Measurements from ENCODE around the gene BCAR3.

The BCAR3 gene

GRCh38 chr1:93577536-93578432 lies 103.9 kb downstream of the BCAR3 start:
- WGBS, 2 donors (ENCODE audit: extremely low coverage in 2 of 2, insufficient read length in 2 of 2, insufficient replicate concordance in 1 of 2) = no CpG with 5 or more reads among the region's 18 CpGs
- Histone ChIP-seq H3K79me1 (ENCODE audit: low read depth, low read length) (no peaks in the 10 kb centered on the region), H3K18ac (ENCODE audit: low read length) (peak overlapping the region; percentile 45), H2BK120ac (ENCODE audit: low read depth, low read length) (no peak overlapping the region), H3K4me1 (ENCODE audit: control insufficient read depth in 2 of 2, insufficient read depth in 1 of 2, low read depth in 1 of 2, low read length in 2 of 2) (peaks cover 21 to 25% of the 10 kb centered on the region in 2 donors), H3K27me3 (ENCODE audit: control insufficient read depth in 3 of 3, insufficient read depth in 3 of 3, low read depth in 1 of 3, low read length in 3 of 3) (no peaks in the 10 kb centered on the region), H3K4ac (ENCODE audit: low read length) (no peak overlapping the region), H3K27ac (replicated peaks; ENCODE audit: low read length) (no peak overlapping the region), H3K9me3 (replicated peaks in 1 of 2; ENCODE audit: control insufficient read depth in 2 of 2, insufficient read depth in 1 of 2, low read depth in 1 of 2, low read length in 2 of 2) (no peaks in the 10 kb centered on the region), H3K14ac (ENCODE audit: low read length) (no peak overlapping the region), H3K23ac (ENCODE audit: low read depth, low read length, poor library complexity) (no peak overlapping the region), H3K4me2 (ENCODE audit: insufficient read depth, low read length, poor library complexity, severe bottlenecking) (no peak overlapping the region), H2BK12ac (ENCODE audit: low read length) (no peak overlapping the region), H2AK5ac (ENCODE audit: low read depth, low read length) (no peak overlapping the region), H4K8ac (ENCODE audit: low read depth, low read length) (no peak overlapping the region), H3K9ac (ENCODE audit: low read depth, low read length, poor library complexity) (no peak overlapping the region), H2BK5ac (ENCODE audit: low read length) (no peak overlapping the region), H2BK15ac (ENCODE audit: low read length) (no peak overlapping the region), H2AFZ (ENCODE audit: low read length) (no peak overlapping the region), H3K4me3 (ENCODE audit: low read length in 2 of 2) (no peak overlapping the region), H3K36me3 (replicated peaks in 1 of 2; ENCODE audit: control insufficient read depth in 2 of 2, insufficient read depth in 2 of 2, low read length in 2 of 2) (peaks cover 10 to 77% of the 10 kb centered on the region in 2 donors), H4K91ac (ENCODE audit: low read depth, low read length, poor library complexity) (peak overlapping the region; percentile 27)
- no peak for DNase-seq (ENCODE audit: low spot score)

- peak overlapping the region; percentile 70 for H2AFZ ChIP-seq (ENCODE audit: low read length)
- peak overlapping the region; percentile 81 for H3K27ac ChIP-seq (replicated peaks; ENCODE audit: low read length)
- H3K9ac ChIP-seq (ENCODE audit: low read depth, low read length, poor library complexity) = no peak overlapping the region
- H3K9me3 ChIP-seq (replicated peaks in 1 of 2; ENCODE audit: control insufficient read depth in 2 of 2, insufficient read depth in 1 of 2, low read depth in 1 of 2, low read length in 2 of 2) = no peaks in the 10 kb centered on the region
- H3K23ac ChIP-seq (ENCODE audit: low read depth, low read length, poor library complexity) = no peak overlapping the region
- no peak overlapping the region for H3K4ac ChIP-seq (ENCODE audit: low read length)
- H3K4me2 ChIP-seq (ENCODE audit: insufficient read depth, low read length, poor library complexity, severe bottlenecking) = no peak overlapping the region
- no peak overlapping the region for H2BK12ac ChIP-seq (ENCODE audit: low read length)
- no CpG with 5 or more reads among the region's 2 CpGs for WGBS, 2 donors (ENCODE audit: extremely low coverage in 2 of 2, insufficient read length in 2 of 2, insufficient replicate concordance in 1 of 2)
- H2BK15ac ChIP-seq (ENCODE audit: low read length) = no peak overlapping the region
- H3K4me3 ChIP-seq (ENCODE audit: low read length in 2 of 2) = no peak overlapping the region
- no peak for DNase-seq (ENCODE audit: low spot score)
- H2BK5ac ChIP-seq (ENCODE audit: low read length) = no peak overlapping the region
- H3K79me1 ChIP-seq (ENCODE audit: low read depth, low read length) = no peaks in the 10 kb centered on the region
- peaks cover 4 to 77% of the 10 kb centered on the region in 2 donors for H3K36me3 ChIP-seq (replicated peaks in 1 of 2; ENCODE audit: control insufficient read depth in 2 of 2, insufficient read depth in 2 of 2, low read length in 2 of 2)
- H3K27me3 ChIP-seq (ENCODE audit: control insufficient read depth in 3 of 3, insufficient read depth in 3 of 3, low read depth in 1 of 3, low read length in 3 of 3) = no peaks in the 10 kb centered on the region
- H2BK120ac ChIP-seq (ENCODE audit: low read depth, low read length) = no peak overlapping the region
- no peak overlapping the region for H4K8ac ChIP-seq (ENCODE audit: low read depth, low read length)
- H3K4me1 ChIP-seq (ENCODE audit: control insufficient read depth in 2 of 2, insufficient read depth in 1 of 2, low read depth in 1 of 2, low read length in 2 of 2) = peaks cover 21 to 25% of the 10 kb centered on the region in 2 donors
- H2AK5ac ChIP-seq (ENCODE audit: low read depth, low read length) = no peak overlapping the region
- H4K91ac ChIP-seq (ENCODE audit: low read depth, low read length, poor library complexity) = no peak overlapping the region
- H3K14ac ChIP-seq (ENCODE audit: low read length) = no peak overlapping the region
- H3K18ac ChIP-seq (ENCODE audit: low read length) = no peak overlapping the region
Measured at GRCh38 chr1:93576746-93577145, 104.9 kb downstream of the BCAR3 start.

DNA sequence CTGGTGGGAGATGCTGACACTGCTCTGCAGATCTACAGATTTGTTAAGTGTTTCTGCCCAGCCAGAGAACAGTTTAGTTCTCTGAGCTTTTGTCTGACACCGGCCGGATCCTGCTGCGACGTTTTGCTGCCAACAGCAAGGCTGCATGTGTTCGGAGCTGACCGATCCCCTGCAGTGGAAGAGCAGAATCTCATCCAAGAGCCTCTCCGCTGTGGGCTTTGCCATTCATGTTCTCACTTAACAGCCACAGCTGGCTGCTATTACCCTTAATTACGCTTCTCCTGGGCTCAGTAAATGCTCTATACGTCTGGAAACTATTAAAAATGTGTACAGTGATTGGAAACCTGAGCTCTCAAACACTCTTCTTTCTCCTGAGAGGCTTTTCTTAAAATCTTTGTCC lies 105.3 kb downstream of the BCAR3 start:
- Histone ChIP-seq H4K91ac (ENCODE audit: low read depth, low read length, poor library complexity) (no peak overlapping the region), H3K4me3 (ENCODE audit: low read length in 2 of 2) (no peak overlapping the region), H3K4ac (ENCODE audit: low read length) (no peak overlapping the region), H2BK15ac (ENCODE audit: low read length) (no peak overlapping the region), H3K9ac (ENCODE audit: low read depth, low read length, poor library complexity) (no peak overlapping the region), H3K14ac (ENCODE audit: low read length) (no peak overlapping the region), H2BK120ac (ENCODE audit: low read depth, low read length) (no peak overlapping the region), H3K4me2 (ENCODE audit: insufficient read depth, low read length, poor library complexity, severe bottlenecking) (no peak overlapping the region), H3K36me3 (replicated peaks in 1 of 2; ENCODE audit: control insufficient read depth in 2 of 2, insufficient read depth in 2 of 2, low read length in 2 of 2) (peaks cover 4 to 77% of the 10 kb centered on the region in 2 donors), H2BK5ac (ENCODE audit: low read length) (no peak overlapping the region), H2BK12ac (ENCODE audit: low read length) (no peak overlapping the region), H3K27me3 (ENCODE audit: control insufficient read depth in 3 of 3, insufficient read depth in 3 of 3, low read depth in 1 of 3, low read length in 3 of 3) (no peaks in the 10 kb centered on the region), H3K4me1 (ENCODE audit: control insufficient read depth in 2 of 2, insufficient read depth in 1 of 2, low read depth in 1 of 2, low read length in 2 of 2) (peaks cover 21 to 25% of the 10 kb centered on the region in 2 donors), H3K79me1 (ENCODE audit: low read depth, low read length) (no peaks in the 10 kb centered on the region), H4K8ac (ENCODE audit: low read depth, low read length) (no peak overlapping the region), H2AFZ (ENCODE audit: low read length) (peak overlapping the region; percentile 70), H2AK5ac (ENCODE audit: low read depth, low read length) (no peak overlapping the region), H3K18ac (ENCODE audit: low read length) (peak overlapping the region; percentile 25), H3K9me3 (replicated peaks in 1 of 2; ENCODE audit: control insufficient read depth in 2 of 2, insufficient read depth in 1 of 2, low read depth in 1 of 2, low read length in 2 of 2) (no peaks in the 10 kb centered on the region), H3K27ac (replicated peaks; ENCODE audit: low read length) (peak overlapping the region; percentile 81), H3K23ac (ENCODE audit: low read depth, low read length, poor library complexity) (no peak overlapping the region)
- no CpG with 5 or more reads among the region's 9 CpGs for WGBS, 2 donors (ENCODE audit: extremely low coverage in 2 of 2, insufficient read length in 2 of 2, insufficient replicate concordance in 1 of 2)
- no peak for DNase-seq (ENCODE audit: low spot score)

- Histone ChIP-seq H3K4ac (ENCODE audit: low read length) (no peak overlapping the region), H3K18ac (ENCODE audit: low read length) (peak overlapping the region; percentile 27), H3K79me1 (ENCODE audit: low read depth, low read length) (no peaks in the 10 kb centered on the region), H3K27me3 (ENCODE audit: control insufficient read depth in 3 of 3, insufficient read depth in 3 of 3, low read depth in 1 of 3, low read length in 3 of 3) (no peaks in the 10 kb centered on the region), H3K23ac (ENCODE audit: low read depth, low read length, poor library complexity) (no peak overlapping the region), H3K4me2 (ENCODE audit: insufficient read depth, low read length, poor library complexity, severe bottlenecking) (no peak overlapping the region), H3K14ac (ENCODE audit: low read length) (no peak overlapping the region), H4K91ac (ENCODE audit: low read depth, low read length, poor library complexity) (no peak overlapping the region), H4K8ac (ENCODE audit: low read depth, low read length) (no peak overlapping the region), H2BK15ac (ENCODE audit: low read length) (no peak overlapping the region), H2BK120ac (ENCODE audit: low read depth, low read length) (no peak overlapping the region), H3K4me3 (ENCODE audit: low read length in 2 of 2) (no peak overlapping the region), H3K9ac (ENCODE audit: low read depth, low read length, poor library complexity) (no peak overlapping the region), H3K36me3 (replicated peaks in 1 of 2; ENCODE audit: control insufficient read depth in 2 of 2, insufficient read depth in 2 of 2, low read length in 2 of 2) (peaks cover 4 to 77% of the 10 kb centered on the region in 2 donors), H2BK5ac (ENCODE audit: low read length) (no peak overlapping the region), H3K4me1 (ENCODE audit: control insufficient read depth in 2 of 2, insufficient read depth in 1 of 2, low read depth in 1 of 2, low read length in 2 of 2) (peaks cover 21 to 25% of the 10 kb centered on the region in 2 donors), H3K27ac (replicated peaks; ENCODE audit: low read length) (peak overlapping the region; percentile 81), H3K9me3 (replicated peaks in 1 of 2; ENCODE audit: control insufficient read depth in 2 of 2, insufficient read depth in 1 of 2, low read depth in 1 of 2, low read length in 2 of 2) (no peaks in the 10 kb centered on the region), H2AK5ac (ENCODE audit: low read depth, low read length) (no peak overlapping the region), H2BK12ac (ENCODE audit: low read length) (no peak overlapping the region), H2AFZ (ENCODE audit: low read length) (peak overlapping the region; percentile 70)
- no CpG with 5 or more reads among the region's 10 CpGs for WGBS, 2 donors (ENCODE audit: extremely low coverage in 2 of 2, insufficient read length in 2 of 2, insufficient replicate concordance in 1 of 2)
- DNase-seq (ENCODE audit: low spot score) = peak; percentile 41
Measured at GRCh38 chr1:93575621-93576284, 105.9 kb downstream of the BCAR3 start.
